NCI-H82 (cell line): ENCODE measurements around the gene UNC13A.

Experiments used
- DNase-seq: peaks from one replicate; lab custom pipeline; 2025; lab: John Stamatoyannopoulos, UW

Gene UNC13A

GRCh38 chr19:17626456-17627015, 61.6 kb downstream of the UNC13A start:
- no peak for DNase-seq

- no peak for DNase-seq
Observed at GRCh38 chr19:17625980-17626379, 62.2 kb downstream of the UNC13A start.

- DNase-seq = no peak
Observed at GRCh38 chr19:17625043-17625442, 63.1 kb downstream of the UNC13A start.

GRCh38 chr19:17624314-17624991, 63.7 kb downstream of the UNC13A start:
- DNase-seq = no peak

GRCh38 chr19:17623224-17623935, 64.8 kb downstream of the UNC13A start:
- DNase-seq = no peak

DNA sequence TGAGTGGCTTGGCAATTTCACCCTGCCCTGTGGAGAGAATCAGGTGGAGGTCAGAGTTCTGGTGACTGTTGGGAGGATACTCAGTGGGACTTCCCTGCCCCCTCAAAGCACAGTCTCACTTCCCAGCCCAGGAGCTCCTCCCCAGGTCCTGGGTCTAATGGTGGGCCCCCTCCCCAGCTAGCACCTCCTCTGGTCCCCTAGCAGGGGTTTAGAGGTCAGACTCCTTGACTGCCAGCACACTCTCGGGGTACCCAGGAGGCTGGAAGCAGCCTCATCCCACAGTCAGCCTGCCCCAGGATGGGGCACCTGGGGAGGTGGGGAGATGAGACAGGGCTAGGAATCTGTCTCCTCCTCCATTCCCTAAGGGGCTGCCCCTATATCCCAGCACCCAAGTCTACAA, 67.5 kb downstream of the UNC13A start:
- DNase-seq = no peak

GRCh38 chr19:17618936-17619335, 69.2 kb downstream of the UNC13A start:
- DNase-seq = no peak

DNA sequence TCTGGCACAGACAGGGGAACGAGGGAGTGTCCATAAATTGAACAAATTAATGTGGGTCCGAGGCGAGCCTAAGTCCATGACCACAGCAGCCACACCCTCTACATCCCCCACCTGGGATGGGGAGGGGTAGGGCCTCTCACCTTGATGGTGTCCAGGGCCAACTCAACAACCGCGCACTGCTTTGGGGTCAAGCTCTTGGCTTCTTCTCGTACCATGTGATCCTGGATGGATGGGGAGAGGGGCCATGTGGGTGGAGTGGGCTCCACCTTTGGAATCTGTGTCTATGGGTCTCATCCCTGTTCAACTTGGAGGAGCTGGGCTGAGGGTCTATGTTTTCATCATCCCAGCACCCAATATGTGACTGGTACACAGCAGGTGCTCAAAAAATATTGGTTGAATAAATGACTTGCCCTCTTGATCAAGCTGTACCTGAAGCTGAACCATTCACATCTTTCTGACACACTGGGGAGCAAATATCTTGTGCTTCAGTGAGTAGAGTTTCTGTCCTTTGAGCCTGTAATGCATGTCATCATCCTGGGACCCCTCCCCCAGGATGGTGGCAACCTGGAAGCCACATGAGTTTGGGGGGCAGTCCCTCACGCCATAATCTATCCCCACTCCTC, 69.8 kb downstream of the UNC13A start:
- no peak for DNase-seq

DNA sequence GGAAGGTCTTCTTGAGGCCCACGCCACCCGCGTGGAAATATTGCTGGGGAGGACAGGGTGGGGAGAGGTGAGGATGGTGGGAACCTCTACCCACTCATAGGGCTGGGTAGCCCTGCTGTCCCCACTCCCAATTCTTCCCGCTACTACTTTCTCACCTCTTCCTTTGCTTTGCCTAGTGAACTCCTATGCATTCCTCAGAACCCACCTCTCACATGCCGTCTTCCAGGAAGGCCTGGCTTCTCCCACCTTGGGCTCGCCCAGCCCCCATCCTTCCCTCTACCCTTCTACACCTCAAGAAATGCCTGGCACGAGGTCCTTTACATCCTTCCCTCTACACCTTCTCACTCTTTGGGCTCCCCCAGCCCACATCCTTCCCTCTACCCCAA, 70.4 kb downstream of the UNC13A start:
- no peak for DNase-seq

DNA sequence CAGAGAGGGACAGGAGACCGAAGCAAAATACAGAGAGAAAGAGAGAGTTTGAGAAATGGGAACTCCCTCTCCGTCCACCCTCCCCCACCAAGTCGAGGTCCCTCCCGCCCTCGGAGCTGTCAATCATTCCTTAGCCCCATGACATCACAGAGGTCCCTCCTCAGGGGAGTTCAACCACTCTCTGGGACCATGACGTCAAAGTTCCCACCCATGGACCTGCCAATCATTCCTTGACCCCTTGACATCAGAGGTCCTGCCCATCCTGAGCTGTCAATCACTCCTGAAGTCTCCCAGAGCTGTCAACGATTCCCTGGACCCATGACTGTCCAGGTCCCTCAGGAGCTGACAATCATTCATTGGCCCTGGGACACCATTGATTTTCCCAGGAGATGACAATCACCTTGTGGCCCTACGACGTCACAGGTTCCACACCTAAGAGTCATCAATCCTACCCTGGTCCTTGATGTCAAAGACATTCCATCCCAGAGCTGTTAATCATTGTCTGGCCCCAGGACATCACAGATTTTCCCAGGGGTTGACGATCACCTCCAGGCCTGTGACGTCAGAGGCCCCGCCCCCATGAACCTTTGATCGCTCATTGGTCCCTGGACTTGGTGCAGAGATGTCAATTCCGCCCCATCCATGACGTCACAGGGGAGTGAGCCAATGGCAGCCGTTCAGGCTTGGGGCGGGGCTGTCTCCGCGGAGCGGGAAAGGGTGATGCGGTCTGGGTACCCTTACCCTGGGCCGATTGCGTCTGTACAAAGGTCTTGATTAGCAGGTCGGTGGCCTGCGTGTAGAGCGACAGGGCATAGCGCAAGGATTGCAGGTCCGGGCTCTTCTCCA, 71.0 kb downstream of the UNC13A start:
- peak; percentile 61 for DNase-seq

GRCh38 chr19:17616686-17616960, 71.5 kb downstream of the UNC13A start:
- no peak for DNase-seq

- no peak for DNase-seq
Observed at GRCh38 chr19:17615889-17616685, 72.1 kb downstream of the UNC13A start.

- DNase-seq = no peak
Observed at GRCh38 chr19:17614476-17614875, 73.7 kb downstream of the UNC13A start.

DNA sequence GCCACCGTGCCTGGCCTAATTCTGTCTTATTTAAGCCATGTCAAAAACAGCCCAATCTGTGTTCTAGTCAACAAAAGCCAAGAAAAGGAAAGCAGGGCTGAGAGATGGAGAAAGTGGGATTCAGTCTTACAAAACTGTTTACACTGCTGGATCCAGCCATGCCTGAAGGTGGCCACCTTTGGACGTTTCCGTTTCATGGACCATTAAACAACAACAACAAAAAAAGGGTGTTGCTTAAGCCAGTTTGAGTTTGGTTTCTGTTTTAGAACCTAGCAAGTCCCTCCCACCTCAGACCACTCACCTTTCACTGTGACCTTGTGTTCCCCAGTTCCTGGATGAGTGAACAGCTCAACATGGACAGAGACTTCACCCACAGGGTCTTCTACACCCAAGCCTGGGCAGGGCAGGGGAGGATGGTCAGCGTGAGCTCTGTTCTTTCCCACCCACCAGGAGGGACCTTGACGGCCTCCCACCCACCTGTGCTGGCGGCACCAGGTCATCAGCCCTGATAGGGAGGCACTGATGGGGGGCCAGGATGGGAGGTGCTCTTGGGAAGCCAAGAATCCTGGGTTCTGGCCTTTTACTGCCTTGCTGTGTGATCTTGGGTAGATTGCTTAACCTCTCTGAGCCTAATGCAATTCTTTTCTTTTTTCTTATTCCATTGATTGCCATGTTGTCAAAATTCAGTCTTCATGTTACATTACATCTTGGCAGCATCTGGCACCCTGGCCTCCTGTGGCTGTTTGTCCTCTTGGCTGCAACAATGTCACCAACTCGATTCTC, 76.5 kb downstream of the UNC13A start:
- DNase-seq = no peak

GRCh38 chr19:17610384-17610783, 77.8 kb downstream of the UNC13A start:
- no peak for DNase-seq

GRCh38 chr19:17607936-17608335, 80.2 kb downstream of the UNC13A start:
- no peak for DNase-seq

DNA sequence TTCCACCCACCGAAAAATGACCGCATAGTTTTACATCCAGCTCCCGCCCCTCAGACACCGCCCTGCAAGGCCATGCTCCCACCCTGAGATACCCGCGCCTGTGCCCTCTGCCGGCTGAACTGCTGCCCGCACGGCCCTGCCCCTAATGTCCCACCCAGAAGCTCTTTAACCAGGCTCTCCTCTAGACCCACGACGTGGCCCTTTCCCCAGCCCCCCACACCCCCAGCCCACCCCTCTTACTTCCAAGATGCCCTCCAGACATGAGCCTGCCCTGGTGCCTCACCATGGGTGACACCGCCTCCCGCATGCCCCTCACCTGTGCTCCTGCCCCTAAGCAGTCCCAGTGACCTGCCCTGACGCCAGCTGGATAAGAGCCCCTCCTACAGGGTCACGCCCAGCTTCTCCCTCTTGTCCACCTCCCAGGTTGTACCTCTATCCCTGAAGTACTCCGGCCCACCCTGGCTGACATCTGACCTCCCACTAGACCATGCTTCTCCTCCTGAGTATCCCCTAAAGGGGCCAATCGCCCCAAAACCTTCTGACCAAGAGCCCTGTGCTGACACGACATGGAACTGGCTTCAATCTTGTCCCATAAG, 81.5 kb downstream of the UNC13A start:
- DNase-seq = no peak

DNA sequence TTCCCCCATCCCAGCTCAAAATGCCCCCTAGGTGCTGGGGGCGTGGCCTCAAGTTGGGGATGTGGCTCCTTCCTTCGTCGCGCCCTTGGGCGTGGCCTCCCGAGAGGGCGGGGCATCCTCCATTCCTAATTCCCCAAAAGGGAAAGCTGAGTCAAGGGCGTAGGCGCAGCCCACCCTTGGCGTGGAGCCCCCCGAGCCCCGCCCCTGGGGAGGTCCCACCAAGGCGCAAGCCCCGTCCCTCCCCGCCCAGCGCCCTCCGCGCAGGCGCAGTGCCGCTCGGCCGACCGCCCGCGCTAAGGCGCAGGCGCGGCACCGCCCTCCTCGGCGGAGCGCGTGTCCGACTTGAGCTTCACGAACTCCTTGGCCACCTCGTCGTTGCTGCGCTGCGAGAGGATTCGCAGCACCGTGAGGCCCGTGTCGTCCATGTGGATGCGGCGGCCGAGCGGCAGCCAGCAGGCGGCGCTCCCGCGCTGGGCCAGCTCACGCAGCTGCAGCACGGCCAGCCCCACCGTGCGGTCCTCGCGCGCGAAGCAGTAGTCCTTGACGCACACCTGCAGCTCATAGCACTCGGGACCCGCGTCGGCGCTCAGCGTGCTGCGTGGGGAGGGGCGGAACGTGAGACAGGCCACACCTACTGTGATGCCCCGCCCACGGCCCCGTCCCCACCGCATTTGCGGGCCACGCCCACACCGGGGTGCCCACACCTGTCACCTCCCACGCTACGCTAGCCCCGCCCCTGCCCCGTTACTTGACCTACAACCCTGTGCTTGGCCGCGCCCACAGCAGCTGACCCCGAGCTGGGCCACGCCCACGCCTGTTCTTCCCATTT, 82.2 kb downstream of the UNC13A start:
- no peak for DNase-seq

- DNase-seq = no peak
Observed at GRCh38 chr19:17605117-17605516, 83.0 kb downstream of the UNC13A start.
